Pancreas (tissue), 10 donors: Measurements from ENCODE around the gene SOX18. TPM values are rescaled to one million over a fixed set of nuclear protein-coding genes. Genes with fewer than 3 reads are reported as not detected.

Experiments used
- ATAC-seq, 4 donors: fragments of 200-7000 bp; cut with Tn5 transposase; one replicate each; pipeline versions ENCODE4 v1.8.0 to v1.9.1; 2020; ENCODE audit warnings: mild to moderate bottlenecking in 4 of 4, moderate library complexity in 4 of 4
- DNase-seq, 6 donors: peaks; one replicate each; pipeline ENCODE4 v3.0.0-alpha.2; 2020
- FAIRE-seq: peaks from 2 replicates; lab custom pipeline; 2012; peaks lifted over from hg19 to GRCh38; lab: Jason Lieb, UNC
- H3K27ac ChIP-seq, 4 donors: fragments of 200-600 bp; sonication (generic); 1 replicate in 3 of 4; 2 replicates in 1 of 4; pipeline versions ENCODE4 v1.5.0 to v1.8.0; 2020
- H3K27me3 ChIP-seq, 4 donors: fragments of 200-600 bp; one replicate each; pipeline ENCODE4 v1.8.0; 2021
- H3K36me3 ChIP-seq, 3 donors: fragments of 200-600 bp; sonication (generic) in 1 of 3; one replicate each; pipeline versions ENCODE4 v1.5.0 to v1.8.0; 2020 to 2021
- H3K4me1 ChIP-seq, 3 donors: fragments of 200-600 bp; one replicate each; pipeline ENCODE4 v1.8.0; 2021
- H3K4me3 ChIP-seq, 4 donors: fragments of 200-600 bp; sonication (generic) in 2 of 4; one replicate each; pipeline versions ENCODE4 v1.5.0 to v1.8.0; 2020 to 2021
- H3K9me3 ChIP-seq, 4 donors: fragments of 200-600 bp; one replicate each; pipeline ENCODE4 v1.8.0; 2021
- WGBS, 2 donors: extraction: QIAGEN DNeasy Blood & Tissue Kit; methylation state at CpG; one replicate each; pipeline ENCODE4 v1.1.7; 2013; 5-methylcytosine and 5-hydroxymethylcytosine counted together
- intact Hi-C, 3 donors: fragments of 100-400 bp; cut with DNase I; formaldehyde crosslinking; loops; one replicate each; pipeline versions ENCODE4 v1.11.1 to v1.14.2; 2022
- polyA plus RNA-seq, 2 donors: library from polyadenylated mRNA; stranded (reverse); fragments of 200-250 nt; gene quantifications; one replicate each; pipeline ENCODE4 v1.2.3, GENCODE V29; 2013
- total RNA-seq, 6 donors: library from RNA; stranded (reverse); fragmentation: NEBNext Ultra II Directional in 4 of 6; extraction: Animal tissue kit (Norgen Biotek cat#: 25700) in 4 of 6; gene quantifications; one replicate each; pipeline versions ENCODE4 v1.2.1 to v1.2.4, GENCODE V29; 2021 to 2023
- TF ChIP-seq, protein P1 (sequence below), 4 donors: fragments of 200-600 bp; sonication (generic) in 3 of 4; IDR thresholded peaks; one replicate each; pipeline versions ENCODE4 v1.5.0 to v1.8.0; 2021; ENCODE audit warnings: antibody characterized with exemption in 4 of 4
- donor health status: healthy with polysubstance abuse.
- donor health status: DM: no; HTN: no; CAD: no; lungs with moderate emphysema.
- donor health status: DM: no; HTN: no; CAD: no.
- donor health status: control.
- donor health status: control.
- donor health status: Bipolar disorder and iron deficiency.
- donor health status: DM: yes; HTN: yes; CAD: no.
- donor health status: DM: no; HTN: no; CAD: no.
- donor health status: DM: no; HTN: no; CAD: no.
- donor health status: DM: yes; HTN: yes; CAD: no.

Gene SOX18
- total and polyA plus RNA-seq, 8 donors, result 3.7 to 9.1 (median 6.0) TPM

DNA sequence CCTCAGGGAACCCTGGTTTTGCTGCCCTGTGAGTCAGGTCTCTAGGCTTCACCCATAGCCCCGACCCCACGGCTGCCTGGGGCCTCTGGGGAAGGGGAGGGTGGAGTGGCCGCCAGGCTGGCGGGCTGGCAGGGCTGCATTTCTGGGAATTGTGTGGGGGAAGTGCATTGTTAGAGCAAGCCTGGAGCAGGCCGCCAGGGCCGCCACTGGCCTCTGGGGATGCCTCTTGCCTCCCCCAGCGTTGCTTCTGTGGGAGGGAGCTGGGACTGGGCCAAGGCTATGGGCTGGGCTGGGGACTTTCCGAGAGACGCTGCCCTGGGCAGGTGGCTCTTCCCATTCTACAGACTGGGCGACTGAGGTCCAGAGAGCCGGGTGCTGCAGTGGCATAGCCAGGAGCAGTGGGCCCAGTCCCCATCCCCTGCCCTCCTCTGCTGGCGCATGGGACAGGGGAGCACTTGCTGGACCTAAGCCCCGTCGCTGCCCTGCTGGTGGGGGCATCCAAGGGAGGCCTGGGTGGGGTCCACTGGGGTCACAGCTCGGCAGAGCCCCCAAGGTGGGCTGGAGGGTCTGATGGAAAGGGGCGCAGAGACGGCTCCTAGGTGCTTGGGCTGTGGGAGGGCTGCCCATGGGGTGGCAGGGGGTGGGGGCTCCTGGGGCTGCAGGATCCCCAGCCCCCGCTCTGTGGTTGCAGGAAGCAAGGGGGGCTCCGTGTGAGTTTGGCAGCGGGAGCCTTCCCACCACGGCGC, 6.6 kb upstream of the SOX18 start:
- no peak overlapping the region for H3K27ac ChIP-seq
- DNase-seq, result no peak
- WGBS, 2 donors, result 36 to 45% methylated on average over 22 of the region's 22 CpGs

DNA sequence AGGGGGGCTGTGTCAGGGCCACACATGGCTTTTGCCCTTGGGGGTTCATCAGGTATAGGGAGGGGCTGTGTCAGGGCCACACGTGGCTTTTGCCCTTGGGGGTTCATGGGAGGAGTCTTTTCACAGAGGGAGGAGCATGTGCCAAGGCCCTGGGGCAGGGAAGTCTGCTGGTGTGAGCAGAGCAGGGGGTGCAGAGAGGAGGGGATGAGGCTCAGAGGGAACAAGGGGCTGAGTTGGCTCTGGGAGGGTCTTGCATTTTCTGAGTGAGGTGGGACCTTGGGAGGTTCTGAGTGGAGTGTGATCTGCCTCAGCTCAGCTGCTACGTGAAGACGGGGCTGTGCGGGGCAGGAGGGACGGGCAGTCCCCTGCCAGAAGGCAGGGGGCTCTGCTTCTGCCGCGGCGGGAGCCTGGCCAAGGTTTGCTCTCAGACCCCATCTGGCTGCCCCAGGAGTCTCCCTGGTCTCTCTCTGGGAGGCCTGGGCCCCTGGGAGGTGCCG, 6.0 kb upstream of the SOX18 start:
- H3K9me3 ChIP-seq, result no peaks in the 10 kb centered on the region
- no peak overlapping the region for H3K4me3 ChIP-seq
- no peaks in the 10 kb centered on the region for H3K36me3 ChIP-seq
- ATAC-seq (no peak), DNase-seq (no peak), FAIRE-seq (no peak)
- TF ChIP-seq, protein P1, sequence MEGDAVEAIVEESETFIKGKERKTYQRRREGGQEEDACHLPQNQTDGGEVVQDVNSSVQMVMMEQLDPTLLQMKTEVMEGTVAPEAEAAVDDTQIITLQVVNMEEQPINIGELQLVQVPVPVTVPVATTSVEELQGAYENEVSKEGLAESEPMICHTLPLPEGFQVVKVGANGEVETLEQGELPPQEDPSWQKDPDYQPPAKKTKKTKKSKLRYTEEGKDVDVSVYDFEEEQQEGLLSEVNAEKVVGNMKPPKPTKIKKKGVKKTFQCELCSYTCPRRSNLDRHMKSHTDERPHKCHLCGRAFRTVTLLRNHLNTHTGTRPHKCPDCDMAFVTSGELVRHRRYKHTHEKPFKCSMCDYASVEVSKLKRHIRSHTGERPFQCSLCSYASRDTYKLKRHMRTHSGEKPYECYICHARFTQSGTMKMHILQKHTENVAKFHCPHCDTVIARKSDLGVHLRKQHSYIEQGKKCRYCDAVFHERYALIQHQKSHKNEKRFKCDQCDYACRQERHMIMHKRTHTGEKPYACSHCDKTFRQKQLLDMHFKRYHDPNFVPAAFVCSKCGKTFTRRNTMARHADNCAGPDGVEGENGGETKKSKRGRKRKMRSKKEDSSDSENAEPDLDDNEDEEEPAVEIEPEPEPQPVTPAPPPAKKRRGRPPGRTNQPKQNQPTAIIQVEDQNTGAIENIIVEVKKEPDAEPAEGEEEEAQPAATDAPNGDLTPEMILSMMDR (IDR thresholded peaks at IDR 0.05), result no peak
- WGBS, 2 donors, result 66 to 67% methylated on average over 9 of the region's 9 CpGs
- no peak overlapping the region for H3K27ac ChIP-seq
- intact Hi-C loops, result no loop called here
- no peaks in the 10 kb centered on the region for H3K4me1 ChIP-seq
- no peaks in the 10 kb centered on the region for H3K27me3 ChIP-seq

More for the DNA sequence above, 6.6 kb upstream of the SOX18 start:
- TF ChIP-seq, protein P1 (IDR thresholded peaks at IDR 0.05), result no peak
- ATAC-seq (peak in 1 of 4 donors; percentile 19), FAIRE-seq (no peak)
- Histone ChIP-seq H3K27me3 (no peaks in the 10 kb centered on the region), H3K9me3 (no peaks in the 10 kb centered on the region), H3K36me3 (no peaks in the 10 kb centered on the region), H3K4me3 (no peak overlapping the region), H3K4me1 (no peaks in the 10 kb centered on the region)
- intact Hi-C loops, result no loop called here

GRCh38 chr20:64053841-64054661, 4.6 kb upstream of the SOX18 start:
- H3K27me3 ChIP-seq, result no peaks in the 10 kb centered on the region
- H3K36me3 ChIP-seq, result no peaks in the 10 kb centered on the region
- H3K4me3 ChIP-seq, result no peak overlapping the region
- no peak overlapping the region for H3K27ac ChIP-seq
- DNase-seq (no peak), ATAC-seq (no peak), FAIRE-seq (no peak)
- no peaks in the 10 kb centered on the region for H3K4me1 ChIP-seq
- H3K9me3 ChIP-seq, result no peaks in the 10 kb centered on the region
- TF ChIP-seq, protein P1 (IDR thresholded peaks at IDR 0.05), result no peak
- intact Hi-C loops, result no loop called here
- 43 to 47% methylated on average over 17 of the region's 17 CpGs for whole genome bisulfite sequencing, 2 donors

DNA sequence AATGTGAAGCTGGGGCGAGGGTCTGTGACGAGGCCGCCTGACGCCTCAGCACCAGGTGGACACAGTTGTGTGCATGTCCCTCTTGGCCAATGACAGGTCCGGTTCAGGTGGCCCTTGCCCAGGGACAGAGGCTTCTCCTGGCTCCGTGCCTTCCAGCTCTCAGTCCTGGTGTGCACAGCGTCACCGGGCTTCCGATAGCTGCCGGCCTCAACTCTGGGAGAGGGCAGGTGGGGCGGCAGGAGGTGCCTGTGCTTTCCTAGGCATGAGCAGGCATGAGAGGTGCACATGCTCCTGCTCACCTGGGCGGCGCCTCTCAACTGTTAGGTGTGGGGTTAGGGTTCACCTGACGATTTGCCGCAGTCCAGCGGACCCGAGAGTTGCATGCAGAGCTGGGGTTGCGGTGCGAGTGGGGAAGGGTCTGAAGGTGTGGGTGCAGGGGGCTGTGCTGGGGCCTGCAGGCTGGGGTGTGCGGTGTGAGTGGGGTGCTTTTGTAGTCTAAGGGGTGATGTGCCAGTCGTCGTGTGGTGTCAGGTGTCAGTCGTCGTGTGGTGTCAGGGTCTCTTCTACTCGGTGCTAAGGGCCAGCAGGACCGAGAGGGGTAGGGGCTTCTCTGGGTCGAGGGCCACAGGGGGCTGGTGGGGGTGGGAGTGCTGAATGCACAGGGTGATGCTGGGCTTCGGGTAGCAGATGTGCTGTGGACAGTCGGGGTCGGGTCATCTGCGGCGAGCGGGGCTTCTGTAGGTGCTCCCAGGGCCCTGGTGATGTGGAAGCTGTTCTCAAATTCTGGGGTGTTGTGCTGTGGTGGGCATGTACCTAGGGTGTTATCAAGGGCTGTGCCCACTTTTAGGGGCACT, 3.8 kb upstream of the SOX18 start:
- Histone ChIP-seq H3K27me3 (no peaks in the 10 kb centered on the region), H3K4me3 (no peak overlapping the region), H3K4me1 (no peaks in the 10 kb centered on the region), H3K27ac (no peak overlapping the region), H3K9me3 (no peaks in the 10 kb centered on the region), H3K36me3 (no peaks in the 10 kb centered on the region)
- intact Hi-C loops, result no loop called here
- FAIRE-seq, result no peak
- 66 to 70% methylated on average over 33 of the region's 33 CpGs for WGBS, 2 donors
- no peak for ATAC-seq
- DNase-seq, result no peak
- TF ChIP-seq, protein P1 (IDR thresholded peaks at IDR 0.05), result no peak
